Stimulated activated CD8-positive, alpha-beta memory T cell treated with anti-CD3 and anti-CD28 coated beads, Interleukin-7, amount 100 ng/mL, for 4 hours (primary cell): ENCODE data around the gene DKK1.

Experiments used
- DNase-seq, 2 donors: peaks; one replicate each; pipeline ENCODE4 v3.0.0-alpha.2; 2020; ENCODE audit warnings: low read depth in 2 of 2

DKK1 gene

DNA sequence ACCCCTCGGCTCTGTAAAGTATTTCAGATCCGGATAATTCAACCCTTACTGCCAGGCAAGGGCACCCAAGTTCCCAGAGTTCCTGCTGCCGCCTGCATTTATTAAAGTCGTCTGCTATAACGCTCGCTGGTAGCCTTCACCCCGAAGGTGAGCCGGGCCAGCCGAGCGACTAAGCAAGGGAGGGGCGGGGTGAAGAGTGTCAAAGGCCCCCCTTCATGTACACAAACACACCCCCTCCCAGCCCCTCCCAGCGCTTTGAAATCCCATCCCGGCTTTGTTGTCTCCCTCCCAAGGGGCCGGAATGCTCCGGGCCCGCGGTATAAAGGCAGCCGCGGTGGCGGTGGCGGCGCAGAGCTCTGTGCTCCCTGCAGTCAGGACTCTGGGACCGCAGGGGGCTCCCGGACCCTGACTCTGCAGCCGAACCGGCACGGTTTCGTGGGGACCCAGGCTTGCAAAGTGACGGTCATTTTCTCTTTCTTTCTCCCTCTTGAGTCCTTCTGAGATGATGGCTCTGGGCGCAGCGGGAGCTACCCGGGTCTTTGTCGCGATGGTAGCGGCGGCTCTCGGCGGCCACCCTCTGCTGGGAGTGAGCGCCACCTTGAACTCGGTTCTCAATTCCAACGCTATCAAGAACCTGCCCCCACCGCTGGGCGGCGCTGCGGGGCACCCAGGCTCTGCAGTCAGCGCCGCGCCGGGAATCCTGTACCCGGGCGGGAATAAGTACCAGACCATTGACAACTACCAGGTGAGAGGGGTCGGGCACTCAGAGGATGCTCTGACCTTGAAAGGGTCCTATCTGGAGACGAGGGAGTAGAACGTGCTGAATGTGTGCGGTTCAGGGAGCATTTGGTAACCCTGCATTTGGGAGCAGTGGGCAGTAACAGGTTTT, at the start of gene DKK1:
Gene DKK1, plus strand, starts transcription at position 349 of the 889 bp plus-strand sequence. Its CDS starts 154 bp downstream, at position 503.
- no peak for DNase-seq

- DNase-seq, result no peak
Observed at GRCh38 chr10:52265131-52265926, 48.8 kb upstream of the DKK1 start.

GRCh38 chr10:52266858-52267257, 47.2 kb upstream of the DKK1 start:
- no peak for DNase-seq

DNA sequence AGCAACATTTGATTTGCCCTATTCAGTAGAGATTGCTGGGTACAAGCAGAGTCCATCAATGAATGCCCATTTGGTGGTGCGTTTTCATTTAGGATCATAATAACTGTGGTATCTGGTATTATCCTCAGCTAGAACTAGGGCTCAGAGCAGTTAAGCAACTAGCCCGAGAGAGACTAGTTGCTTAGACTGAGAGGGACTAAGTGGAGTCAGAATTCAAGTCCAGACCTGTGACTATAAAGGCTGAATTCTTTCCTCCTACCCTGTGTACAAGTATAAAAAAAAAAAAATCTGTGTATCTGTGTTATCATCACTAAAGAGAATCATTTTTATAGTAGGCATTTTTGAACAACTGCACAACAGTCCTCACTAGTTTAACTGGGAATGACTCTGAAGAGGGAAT, 45.3 kb upstream of the DKK1 start:
- DNase-seq, result no peak

- DNase-seq, result no peak
Observed at GRCh38 chr10:52269233-52269632, 44.8 kb upstream of the DKK1 start.

GRCh38 chr10:52276163-52276562, 37.9 kb upstream of the DKK1 start:
- DNase-seq, result no peak

- no peak for DNase-seq
Observed at GRCh38 chr10:52276986-52277385, 37.1 kb upstream of the DKK1 start.

DNA sequence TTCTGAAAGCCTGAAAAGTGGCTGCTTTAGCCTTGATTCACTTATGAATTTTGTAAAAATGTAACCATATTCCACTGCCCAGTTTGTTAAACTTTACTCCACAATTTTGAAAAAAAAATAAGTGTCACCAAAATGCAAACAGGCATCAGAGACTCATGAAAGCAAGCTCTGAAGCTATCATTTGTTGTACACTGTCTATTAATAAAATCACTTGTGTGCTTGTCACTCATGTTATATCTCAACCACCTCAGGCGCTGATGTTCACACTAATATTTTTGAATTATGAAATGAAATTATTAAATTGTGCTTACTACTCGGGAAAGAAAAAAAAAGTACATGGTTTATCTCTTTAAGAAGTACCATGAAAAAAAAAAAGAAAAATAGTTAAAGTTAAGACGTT, 34.5 kb upstream of the DKK1 start:
- DNase-seq, result no peak

DNA sequence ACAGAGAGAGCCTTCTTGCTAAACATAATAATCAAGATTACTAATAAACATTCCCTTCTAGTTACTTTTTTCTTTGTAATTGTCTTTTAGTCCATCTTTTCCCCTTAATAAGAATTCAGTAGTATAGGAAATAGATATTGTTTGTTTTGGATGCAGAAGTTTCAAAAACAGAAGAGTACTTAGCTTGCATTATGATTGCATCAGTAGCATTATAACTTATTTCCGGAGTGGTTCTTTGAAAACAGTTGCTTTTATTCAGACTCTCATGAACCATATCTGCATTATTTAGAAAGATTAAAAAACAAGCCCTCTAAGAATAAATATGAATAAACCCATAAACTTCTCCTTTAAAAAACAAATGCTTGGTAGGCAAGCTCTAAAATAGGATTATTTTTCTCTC, 34.0 kb upstream of the DKK1 start:
- DNase-seq, result no peak

- DNase-seq, result no peak
Observed at GRCh38 chr10:52283174-52283573, 30.9 kb upstream of the DKK1 start.

GRCh38 chr10:52284416-52285013, 29.6 kb upstream of the DKK1 start:
- no peak for DNase-seq

- no peak for DNase-seq
Observed at GRCh38 chr10:52287866-52288265, 26.2 kb upstream of the DKK1 start.

DNA sequence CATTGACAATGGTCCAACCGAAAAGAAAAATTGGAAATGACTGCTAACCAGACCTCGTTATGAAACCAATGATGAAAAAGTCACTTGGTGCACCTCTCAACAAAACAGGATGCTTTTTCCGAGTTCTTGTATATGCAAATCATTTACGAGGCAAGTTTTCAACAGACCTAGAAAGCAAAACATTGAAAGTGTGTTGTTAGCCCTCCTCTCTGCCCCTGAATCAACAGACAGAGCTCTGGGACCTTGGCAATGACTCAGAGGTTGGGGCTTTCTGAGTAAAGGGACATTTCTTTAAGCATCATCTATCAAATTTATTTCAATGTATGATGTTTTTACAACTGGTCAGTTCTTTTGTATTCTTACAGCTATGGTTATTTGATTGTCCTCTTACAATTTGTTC, 16.3 kb upstream of the DKK1 start:
- DNase-seq, result no peak

- DNase-seq, result no peak
Observed at GRCh38 chr10:52300599-52301277, 13.3 kb upstream of the DKK1 start.

DNA sequence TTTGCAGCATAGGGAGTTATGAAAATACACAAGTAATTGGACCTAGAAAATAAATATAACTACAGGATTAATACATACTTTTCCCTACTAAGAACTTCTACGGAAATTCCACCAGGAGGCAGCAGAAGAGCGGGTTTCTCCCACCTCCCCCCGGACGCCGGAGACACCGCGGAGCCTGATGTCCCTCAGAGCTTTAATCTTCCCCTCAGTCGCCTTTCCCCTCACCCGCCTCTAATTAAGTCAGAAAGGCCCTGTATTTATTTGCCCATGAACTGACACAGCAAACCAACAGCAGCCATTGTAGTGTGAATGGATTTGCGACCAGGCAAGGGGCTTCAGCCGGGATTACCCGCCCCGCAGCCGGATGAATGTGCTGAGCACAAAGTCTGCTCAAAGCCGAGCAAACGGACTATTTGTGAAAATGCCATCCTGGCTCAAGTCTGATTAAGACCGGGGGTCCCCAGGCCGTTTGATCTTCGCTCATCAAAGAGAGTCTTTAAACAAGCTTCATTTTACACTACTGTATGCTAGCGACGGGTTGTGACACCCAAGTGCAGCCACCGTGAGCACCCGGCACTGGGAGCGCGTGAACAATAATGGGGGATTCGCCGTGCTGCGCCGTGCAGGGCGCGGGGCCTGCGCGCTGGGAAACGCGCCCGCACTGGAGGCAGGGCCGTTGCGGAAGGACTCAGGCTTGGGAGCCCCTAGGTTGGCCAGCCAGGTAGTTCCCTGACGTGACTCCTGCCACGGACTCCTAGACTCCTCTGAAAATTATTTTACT, 5.6 kb upstream of the DKK1 start:
- DNase-seq, result no peak

- DNase-seq, result no peak
Observed at GRCh38 chr10:52312942-52313255, 1.2 kb upstream of the DKK1 start.

DNA sequence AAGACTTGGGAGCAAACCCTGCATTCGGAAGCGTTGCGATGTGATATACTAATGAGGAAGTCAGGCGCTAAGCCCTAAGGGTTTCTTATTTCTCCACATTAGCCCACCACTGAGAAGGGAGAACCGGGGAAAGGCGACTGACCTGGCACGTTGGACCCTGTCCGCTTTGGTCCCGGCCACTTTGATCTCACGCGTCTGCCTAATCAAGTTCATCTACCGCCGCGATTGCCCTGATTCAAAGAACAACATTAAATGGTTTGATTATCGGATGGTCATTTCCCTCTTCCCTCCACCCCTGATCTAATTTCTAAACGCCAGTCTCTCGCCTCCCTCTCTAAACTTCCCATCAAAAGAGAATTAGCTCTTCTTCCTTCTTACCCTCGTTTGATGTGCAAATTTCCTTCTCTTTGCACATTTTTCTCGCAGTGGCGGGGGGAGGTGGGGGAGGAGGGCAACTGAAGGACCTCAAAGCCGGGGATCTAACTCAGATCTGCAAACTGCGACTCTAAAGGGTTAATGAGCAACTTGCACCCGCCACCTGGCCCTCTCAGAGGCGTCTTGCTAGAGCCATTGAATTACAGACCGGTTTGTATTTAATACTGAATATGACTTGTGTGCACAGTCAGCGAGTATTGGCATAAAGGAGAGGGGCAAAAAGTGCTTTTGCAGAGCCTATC, 687 bp upstream of the DKK1 start:
- DNase-seq, result no peak

DNA sequence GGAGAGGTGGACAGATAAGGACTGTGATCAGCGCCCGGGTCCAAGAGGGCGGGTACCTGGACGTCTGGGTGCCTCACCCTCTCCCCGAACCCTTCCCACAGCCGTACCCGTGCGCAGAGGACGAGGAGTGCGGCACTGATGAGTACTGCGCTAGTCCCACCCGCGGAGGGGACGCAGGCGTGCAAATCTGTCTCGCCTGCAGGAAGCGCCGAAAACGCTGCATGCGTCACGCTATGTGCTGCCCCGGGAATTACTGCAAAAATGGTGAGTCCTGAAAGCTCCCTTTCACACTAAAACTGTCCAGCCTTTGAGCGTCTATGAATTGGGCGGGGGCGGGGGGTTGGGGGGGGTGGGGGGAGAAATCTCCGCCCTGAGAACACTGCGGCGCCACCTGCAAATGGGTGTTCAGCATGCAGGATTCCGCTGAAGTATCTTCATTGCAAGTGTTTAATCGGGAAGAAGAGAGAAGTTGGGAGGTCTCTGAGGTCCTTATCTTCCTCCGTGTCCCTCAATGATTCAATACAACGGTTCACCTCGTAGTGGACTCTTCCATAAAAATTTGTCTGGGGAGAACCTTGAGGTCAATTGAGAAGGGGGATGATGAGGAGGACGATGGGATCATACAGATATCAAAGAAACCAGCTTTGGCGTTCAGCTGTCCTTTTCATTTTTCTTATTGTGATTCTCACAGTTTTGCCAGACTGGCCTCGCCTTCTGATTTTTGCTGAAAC, 906 bp downstream of the DKK1 start:
- no peak for DNase-seq

GRCh38 chr10:52316001-52316400, 1.9 kb downstream of the DKK1 start:
- DNase-seq, result no peak

DNA sequence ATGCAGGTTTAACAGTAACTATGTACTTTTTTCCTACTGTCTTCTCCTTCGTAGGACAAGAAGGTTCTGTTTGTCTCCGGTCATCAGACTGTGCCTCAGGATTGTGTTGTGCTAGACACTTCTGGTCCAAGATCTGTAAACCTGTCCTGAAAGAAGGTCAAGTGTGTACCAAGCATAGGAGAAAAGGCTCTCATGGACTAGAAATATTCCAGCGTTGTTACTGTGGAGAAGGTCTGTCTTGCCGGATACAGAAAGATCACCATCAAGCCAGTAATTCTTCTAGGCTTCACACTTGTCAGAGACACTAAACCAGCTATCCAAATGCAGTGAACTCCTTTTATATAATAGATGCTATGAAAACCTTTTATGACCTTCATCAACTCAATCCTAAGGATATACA, 2.4 kb downstream of the DKK1 start:
- DNase-seq, result no peak
